ENCODE data around the gene FBXW4.

The FBXW4 gene

DNA sequence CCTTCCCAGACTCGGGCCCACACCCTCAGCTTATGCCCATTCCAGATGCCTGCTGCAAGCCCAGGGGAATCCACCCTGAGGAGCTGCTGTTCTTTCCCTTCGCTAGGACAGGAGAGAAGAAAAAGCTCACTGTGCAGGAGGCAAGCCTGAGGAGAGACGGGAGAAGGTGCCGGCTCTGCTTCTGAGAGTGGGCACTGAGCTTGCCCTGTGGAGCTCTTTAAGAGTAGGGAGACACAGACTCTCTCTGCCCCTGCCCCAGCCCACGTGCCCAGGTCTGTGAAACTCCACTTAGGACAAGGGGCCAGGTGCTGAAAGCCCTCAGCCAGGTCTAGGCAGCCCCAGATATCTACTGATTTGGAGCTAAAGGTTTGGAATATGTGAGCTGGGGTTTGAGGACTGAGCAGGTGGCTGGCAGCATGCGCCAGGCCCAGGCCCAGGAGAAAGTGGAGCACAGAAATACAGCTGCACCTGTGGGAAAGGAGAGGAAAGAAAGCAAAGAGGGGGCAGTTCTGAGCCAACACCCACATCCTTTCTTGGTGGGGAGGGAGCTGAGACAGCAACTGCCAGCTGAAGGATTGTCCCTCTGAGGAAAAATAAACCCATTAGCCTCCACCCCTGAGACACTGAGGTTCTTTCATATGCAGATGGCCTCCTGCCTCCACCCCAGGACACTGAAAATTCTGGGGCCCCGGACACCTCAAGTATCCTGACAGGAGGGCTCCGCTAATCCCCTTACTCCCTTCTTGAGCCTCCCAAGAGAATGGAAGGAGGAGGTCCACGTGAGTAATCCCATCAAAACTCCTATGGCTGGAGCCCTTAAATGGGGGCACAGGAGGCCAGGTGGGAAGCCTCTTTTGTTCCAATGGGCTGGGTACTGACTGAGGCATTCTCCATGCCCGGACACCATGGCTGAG lies 114.2 kb downstream of the FBXW4 start:
- DNase-seq (ENCODE audit: low read depth) = no peak

DNA sequence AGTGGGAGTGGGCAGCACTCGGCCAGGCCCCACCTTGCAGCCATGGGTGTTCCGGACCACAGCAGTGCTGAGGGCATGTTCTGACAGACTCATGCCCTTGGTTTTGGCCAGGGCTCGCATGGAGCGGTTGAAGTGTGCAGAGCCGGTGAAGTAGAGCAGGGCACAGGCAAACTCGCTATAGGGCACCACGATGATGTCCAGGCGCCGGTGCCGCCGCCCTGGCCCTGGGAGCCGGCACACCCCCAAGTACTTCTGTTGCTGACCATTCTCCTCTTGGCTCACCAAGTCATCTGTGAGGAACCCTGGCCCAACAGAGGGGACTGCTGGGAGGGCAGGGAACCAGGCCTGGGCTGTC lies 115.5 kb downstream of the FBXW4 start:
- DNase-seq (ENCODE audit: low read depth) = no peak

DNA sequence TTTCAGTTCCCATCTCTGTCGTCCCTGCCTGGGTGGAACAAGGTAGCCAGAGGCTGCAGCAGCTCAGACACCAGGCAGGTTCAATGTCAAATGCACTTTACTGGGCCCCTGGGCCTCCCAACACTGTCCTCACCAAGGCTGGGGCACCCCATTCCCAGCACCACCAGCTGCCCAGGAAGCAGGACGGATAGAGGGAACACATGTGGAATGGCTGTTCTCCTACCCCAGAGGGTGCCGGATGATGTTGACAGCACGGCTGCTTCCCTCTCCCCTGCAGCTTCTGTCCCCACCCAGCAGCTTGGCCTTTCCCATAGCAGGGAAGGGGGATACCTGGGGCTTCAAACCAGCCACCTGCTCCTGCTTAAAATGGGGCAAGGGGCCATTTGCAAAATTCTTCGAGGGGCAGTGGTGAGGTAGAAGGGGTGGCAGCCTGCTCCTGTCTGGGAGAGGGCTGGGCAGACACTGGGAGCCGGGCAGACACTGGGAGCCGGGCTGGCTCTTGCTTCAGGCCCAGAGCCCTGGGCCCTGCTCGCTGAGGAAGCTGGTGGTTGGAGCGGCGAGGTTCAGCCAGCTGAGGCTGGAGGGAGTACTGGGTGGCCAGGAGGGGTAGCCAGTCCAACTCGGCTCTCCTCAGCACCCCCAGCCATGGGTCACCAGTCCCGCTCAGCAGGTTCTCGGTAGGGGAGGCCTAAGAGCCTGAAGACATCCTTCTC lies 116.0 kb downstream of the FBXW4 start:
- no peak for DNase-seq (ENCODE audit: low read depth)

DNA sequence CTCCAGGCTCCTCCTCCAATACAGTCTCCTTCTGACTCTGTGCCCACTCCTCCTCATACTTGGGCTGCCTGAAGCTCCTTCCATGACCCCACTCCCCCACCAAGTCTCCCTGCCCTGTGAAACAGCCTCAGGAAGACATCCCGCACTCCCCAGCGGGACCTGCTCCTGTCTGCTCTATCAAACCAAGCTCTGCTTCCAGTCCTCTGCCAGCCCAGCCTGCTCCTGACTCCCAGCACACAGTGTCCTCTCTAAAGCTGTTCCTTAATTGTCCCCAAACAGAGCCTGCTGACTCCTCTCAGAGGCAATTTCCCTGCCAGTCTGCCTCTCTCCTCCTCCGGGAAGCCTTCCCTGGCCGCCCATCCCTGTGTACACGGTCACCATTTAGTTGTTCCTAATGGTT lies 116.8 kb downstream of the FBXW4 start:
- no peak for DNase-seq (ENCODE audit: low read depth)

DNA sequence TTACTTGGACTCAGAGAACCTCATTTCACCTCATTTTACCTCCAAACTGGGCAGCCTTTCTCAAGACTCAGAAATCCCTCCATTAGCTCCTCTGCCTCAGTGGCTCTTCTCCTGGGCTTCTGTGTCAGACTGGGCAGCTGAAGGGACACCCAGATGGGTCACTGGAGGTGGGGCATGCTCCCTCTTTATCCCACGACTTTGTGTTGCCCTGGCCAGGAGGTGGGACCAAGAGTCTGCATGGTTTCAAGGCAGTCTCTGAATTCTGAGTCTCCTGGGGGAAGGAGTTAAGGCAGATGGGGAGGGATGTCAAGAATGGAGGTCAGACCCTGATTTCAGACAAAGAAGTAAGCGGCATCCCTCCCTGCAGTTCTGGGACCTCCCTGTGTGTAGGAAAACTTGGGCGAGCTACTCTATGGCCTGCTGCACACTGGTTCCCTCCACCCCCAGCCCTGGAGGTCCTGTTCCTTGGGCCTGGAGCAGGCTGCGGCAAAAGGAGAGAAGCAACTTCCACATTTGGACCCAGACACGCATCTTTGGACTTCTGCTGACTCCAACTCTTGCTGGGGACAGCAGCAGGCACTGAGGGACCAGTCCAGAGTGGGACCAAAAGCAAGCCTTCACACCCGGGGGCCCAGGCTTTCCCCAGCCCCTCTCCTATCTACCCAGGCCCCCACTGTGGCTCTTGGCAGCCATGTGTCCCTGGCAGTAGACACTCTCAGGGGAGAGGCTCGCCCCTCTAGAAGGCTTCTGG lies 117.7 kb downstream of the FBXW4 start:
- DNase-seq (ENCODE audit: low read depth) = no peak

DNA sequence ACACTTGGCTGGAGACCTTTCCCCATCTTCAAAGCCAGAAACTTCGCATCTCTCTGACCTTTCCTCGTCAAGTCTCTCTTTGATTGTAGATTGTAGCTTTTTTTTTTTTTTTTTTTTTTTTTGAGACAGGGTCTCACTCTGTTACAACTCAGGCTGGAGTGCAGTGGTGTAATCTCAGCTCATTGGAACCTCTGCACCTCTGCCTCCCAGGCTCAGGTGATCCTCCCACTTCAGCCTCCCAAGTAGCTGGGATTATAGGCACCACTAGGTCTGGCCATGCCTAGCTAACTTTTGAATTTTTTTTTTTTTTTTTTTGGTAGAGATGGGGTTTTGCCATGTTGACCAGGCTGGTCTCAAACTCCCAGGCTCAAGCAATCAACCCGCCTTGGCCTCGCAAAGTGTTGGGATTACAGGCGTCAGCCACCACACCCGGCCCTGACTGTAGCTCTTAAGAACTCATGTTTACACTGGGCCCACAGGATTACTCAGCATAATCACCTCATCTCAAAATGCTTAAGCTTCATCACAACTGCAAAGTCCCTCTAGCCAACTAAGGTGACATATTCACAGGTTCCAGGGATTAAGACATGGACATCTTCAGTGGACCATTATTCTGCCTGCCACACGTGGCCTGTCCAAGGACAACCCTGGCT lies 118.6 kb downstream of the FBXW4 start:
- no peak for DNase-seq (ENCODE audit: low read depth)

DNA sequence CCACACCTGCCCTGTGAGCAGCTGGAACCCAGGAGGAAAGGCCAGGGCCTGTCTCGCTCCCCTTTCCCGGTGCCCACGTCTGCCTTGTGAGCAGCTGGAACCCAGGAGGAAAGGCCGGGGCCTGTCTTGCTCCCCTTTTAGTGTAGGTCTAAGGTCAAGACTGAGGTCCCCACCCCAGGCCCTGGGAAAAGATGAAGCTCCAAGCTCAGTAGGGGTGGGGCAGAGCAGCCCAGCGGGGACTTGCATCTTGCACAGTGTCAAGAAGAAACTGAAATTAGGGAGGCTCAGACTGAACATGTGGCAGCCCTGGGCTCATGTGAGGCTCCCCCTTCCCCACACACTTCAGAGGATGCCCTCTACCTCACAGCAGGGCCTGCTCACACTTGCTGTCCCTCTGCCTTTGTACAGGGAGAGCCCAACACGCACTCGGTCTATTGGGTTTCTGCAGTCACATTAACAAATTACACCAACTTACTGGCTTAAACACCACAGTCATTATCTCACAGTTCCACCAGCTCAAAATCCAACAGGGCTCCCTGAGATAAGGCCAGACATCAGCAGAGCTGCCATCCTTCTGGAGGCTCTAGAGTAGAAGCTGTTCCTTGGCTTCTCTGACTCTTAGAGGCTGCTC lies 119.3 kb downstream of the FBXW4 start:
- DNase-seq (ENCODE audit: low read depth) = no peak

DNA sequence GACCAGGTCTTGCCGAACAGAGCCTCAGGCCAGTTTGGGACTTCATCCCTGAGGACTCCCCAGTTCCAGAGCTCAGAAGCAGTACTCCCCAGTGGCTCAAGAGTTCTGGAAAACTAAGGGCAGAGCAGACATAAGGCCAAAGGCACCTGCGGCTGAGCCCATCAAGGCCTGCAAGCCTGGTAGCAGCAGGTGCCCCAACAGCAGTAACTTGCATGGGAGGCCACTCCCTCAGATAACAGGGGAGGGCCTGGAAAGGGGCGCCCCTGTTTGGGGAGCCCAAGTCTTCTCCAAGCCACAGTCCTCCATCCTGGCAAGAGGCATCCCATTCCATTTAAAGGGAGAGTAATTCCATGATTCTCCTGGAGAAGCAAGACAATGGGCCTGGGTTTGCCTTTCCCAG lies 119.9 kb downstream of the FBXW4 start:
- no peak for DNase-seq (ENCODE audit: low read depth)

DNA sequence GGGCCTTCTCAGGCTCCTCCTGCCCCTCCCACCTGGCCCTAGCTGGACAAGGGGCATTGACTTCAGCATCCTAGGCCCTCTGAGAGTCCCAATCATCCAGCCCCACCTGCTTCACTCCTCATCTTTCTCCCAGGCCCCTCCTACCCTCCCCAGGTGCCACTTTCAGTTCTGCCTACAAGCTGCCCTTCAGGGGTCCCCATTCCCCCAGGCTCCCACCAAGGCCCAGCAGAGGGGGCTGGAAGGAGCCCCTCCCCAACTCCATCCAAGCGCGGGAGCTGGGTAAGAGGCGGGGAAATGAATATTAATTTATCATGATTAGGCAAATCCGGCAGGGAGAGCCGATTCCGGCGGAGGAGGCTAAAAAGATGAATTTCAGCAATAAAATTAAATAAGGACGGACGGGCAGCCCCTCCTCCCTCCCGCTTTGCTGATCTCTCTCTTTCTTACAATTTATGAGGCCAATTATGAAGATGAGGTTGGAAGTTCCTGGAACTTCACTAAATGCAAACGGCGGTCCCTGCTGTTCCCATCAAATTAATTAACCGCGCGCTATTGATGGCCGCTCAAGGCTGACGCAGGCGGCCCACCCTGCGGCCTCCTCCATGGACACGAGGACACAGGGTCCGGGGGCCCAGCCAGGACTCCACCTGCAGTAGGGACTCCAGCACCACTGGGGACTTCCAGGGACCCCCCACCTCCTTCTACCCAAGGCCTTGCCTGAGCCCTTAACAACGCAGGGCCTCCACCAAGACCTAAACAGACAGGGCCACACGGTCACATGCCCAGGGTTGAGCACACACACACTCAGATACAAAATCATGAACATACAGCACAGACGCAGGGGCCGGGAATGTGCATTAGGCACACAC lies 120.9 kb downstream of the FBXW4 start:
- DNase-seq (ENCODE audit: low read depth) = no peak

DNA sequence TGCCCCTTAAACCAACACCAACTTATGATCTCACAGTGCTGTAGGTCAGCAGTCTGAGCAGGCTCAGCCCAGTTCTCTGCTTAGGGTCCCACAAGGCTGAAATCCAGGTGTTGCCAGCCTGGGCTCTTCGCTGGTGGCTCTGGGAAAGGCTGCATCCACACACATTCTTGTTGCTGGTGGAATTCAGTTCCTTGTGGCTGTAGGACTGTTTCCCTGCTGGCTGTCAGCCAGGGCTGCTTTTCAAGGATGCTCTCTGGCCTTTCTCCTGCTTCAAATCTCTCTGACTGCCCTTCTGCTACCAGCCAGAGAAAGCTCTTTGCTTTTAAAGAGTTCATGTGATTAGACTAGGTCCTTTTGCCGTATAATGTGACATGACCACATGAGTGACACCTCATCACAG lies 122.2 kb downstream of the FBXW4 start:
- DNase-seq (ENCODE audit: low read depth) = no peak

DNA sequence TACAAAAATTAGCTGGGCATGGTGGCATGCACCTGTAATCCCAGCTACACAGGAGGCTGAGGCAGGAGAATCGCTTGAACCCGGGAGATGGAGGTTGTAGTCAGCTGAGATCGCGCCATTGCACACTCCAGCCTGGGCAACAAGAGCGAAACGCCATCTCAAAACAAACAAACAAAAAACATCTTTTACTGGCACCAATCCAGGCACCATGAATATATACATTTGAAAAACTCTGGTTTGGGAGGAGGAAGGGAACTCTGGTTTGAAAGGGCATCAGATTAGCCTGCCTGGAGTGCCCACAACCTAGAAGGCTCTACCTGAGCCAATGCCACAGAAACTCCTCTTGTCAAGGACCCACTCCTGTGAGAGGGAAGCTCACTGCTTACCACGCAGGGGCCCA lies 122.8 kb downstream of the FBXW4 start:
- no peak for DNase-seq (ENCODE audit: low read depth)

DNA sequence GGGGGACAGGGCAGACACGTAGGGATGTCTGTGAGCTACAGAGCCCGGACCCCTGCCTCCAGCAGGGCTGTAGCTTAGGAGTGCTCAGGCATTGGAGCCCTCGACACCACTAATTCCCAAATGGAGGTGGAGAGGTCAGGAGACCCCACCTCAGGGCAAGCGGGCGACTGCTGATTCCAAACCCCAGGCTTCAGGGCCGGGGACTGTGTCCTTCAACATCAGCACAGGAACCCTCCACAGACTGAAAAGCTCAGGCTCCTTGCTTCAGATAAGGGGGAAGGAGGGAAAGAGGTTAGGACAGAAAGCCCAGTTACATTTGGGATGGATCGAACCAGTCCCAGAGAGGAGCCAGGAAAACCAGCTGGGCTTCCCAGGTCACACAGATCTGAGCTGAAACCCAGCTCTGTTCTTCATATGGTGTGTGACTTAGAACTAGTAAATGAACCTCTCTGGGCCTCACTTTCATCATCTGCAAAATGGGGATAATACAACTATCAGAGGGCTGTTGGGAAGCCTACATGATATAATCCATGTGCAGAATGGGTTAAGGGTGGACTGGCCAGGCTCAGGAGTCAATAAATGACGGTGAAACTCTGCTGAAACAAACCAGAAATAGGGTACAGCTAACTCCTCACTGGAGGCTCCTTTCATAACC lies 123.6 kb downstream of the FBXW4 start:
- no peak for DNase-seq (ENCODE audit: low read depth)

DNA sequence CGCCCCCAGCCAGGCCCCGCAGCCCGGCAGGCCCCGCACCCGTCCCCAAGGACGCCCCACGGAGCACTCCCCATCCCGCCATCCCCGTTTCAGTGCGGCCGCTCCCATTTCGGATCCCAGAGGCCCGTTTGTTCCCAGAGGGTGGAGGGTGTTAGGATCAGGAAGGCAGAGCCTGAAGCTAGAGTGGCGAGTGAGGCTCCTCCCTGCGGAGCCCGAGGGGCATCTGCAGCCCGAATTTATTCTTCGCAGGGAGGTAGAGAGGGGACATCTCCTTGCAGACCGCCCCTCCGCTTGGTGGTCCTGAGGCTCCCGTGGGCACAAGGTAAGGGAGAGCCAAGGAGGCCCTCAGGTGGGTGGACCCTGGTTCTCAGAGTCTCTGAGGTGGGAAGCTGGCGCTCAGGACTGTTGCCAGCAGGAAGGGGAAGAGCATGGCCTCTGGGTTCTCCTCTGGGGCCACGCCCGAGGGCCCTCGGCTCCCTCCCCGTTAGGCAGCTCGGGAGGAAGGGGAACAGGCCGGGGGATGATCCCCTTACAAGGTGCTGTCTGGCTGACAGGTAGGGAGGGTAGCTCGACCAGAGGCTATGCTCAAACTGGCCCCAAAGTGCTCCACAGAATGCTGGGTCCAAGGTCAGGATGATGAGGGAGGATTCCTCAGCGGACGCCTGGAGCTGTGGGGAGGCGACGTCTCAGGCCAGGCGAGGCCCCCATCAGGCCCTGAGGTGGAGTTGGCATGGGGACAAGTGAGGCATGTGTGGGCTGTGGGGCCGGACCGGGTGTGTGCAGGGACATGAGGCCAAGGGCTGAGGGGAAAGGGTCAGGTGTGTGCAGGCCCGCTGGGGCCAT lies 124.3 kb downstream of the FBXW4 start:
- no peak for DNase-seq (ENCODE audit: low read depth)

DNA sequence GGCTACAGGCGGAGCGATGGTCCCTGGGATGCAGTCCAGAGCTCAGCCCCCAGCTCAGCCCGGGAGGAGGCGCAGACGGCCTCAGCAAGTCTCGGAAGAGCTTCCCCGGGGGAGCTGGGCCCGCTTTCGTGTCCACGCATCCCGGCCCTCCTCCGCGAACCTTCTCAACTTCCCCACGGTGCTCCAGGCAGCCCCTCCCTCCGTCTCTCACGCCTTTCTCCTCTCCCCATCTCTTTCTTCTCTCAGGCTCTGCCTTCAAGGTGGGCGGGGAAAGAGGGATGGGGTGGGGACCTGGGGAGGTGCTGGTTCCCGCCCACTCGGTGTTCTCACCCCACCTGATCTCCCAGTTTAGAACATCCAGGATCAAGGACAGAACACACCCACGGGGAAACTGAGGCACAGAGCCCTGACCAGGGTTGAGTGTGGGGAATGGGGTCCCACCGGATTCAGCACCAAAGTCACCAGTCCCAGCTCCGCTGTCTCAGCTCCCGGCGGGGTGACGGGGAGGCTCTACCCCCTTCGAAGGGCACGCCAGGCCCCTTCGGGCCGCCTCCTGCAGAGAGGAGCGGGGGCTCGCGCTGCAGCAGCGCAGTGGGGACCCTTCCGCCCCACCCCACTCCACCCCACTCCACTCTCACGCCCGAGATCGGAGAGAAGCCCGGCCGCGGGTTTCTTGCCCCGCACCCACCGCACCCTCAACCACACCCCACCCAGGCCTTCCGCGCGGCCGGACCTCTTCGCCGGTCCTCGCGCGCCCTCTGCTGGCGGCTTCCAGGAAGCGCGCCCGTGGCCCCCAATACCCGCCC lies 125.1 kb downstream of the FBXW4 start:
- peak; percentile 70 for DNase-seq (ENCODE audit: low read depth)

DNA sequence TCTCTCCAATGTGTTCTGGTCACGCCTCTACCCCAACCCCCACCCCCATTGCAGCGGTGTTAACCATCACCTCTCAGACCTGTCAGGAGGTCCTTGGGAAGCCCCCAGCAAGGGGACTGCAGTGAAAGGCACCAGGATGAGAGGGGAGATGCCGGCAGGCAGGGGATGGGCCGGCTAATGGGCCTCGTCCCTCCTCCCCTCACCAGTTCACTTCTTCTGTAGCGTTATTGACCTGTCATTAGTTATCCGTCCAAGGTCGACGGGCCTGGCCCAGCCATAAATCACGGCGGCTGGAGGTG lies 125.7 kb downstream of the FBXW4 start:
- no peak for DNase-seq (ENCODE audit: low read depth)

DNA sequence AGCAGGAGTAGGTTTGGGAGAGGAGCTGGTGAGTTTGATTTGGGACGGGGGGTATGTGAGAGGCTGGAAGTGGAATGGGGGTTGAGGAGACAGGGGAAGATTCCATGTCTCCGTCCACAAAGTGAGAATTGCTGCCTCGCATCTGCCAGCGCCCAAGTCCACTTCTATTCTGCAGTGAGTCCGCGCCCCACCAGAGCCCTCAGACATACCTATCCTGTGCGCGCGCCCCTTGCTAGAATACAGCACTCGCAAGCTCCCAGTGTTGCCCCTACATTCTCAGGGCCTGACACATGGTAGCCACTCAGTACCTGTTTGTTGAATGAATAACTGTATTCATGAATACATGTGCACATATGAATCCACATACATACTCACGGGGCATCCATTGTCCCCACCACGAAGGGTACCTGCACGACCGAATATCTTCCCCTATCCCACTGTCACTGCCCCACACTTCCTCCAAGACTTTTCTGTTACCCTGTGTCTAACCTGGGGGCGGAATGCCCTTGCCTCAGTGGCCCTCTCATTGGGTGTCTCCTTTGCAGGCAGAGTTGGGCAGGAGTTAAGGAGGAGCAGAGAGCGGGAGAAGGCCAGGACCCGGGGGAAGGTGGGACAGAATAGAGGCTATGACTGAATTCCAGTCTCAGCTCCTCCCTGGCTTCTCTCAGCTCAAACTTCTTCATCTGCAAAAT lies 126.8 kb downstream of the FBXW4 start:
- no peak for DNase-seq (ENCODE audit: low read depth)

DNA sequence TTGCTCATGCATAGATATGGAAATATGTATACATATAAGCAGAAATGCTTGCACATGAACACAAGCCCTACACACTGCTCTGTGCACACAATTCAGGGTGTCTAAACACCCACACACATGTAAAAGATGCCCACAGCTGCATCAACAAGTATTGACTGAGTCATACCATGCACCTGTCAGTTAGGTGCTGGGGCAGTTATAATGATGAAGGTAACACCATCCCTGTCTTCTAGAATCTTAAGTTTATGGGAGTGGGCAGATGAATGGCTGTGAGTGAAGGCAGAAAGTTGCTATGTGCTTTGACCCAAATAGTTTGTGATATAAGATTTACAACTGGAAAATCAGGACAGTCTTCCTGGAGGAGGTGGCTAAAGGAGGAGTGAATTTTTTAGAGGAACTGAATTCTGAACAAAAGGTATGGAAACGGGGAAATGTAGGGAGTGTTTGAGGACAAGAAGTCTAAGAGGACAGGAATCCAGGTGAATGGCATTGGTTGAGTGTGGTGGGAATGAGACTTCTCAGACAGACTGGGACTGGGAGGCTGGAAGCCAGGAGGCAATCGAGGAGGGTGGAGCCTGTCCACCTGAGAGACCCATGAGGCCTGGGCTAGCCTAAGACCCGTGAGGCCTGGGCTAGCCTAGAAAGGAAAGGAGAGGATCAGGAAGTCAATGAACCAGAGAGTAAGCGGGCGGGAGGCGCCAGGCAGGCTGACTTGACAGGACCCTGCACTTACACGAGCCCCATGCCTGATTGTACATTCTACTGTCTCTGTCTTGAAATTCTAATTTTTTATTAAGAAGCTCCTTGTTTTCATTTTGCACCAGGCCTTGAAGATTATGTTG lies 127.6 kb downstream of the FBXW4 start:
- no peak for DNase-seq (ENCODE audit: low read depth)

All from stimulated activated CD8-positive, alpha-beta memory T cell treated with anti-CD3 and anti-CD28 coated beads, Interleukin-12 subunit alpha, Interleukin-12 subunit beta, amount 100 ng/mL, for 4 hours (primary cell).